Panc1 (cell line): ENCODE results near the gene SLC2A1. TPM values are rescaled to one million over a fixed set of nuclear protein-coding genes. Genes with fewer than 3 reads are reported as not detected.

Experiments
- ATAC-seq: fragments of 200-7000 bp; cut with Tn5 transposase; 2 replicates; pipeline ENCODE4 v1.9.1; 2020; ENCODE audit warnings: mild to moderate bottlenecking, moderate library complexity
- BruUV-seq: library from RNA; stranded (reverse); fragments of 400-500 nt; replicated peaks from 2 replicates; lab custom pipeline; 2021; lab: Mats Ljungman, UMichigan
- CTCF ChIA-PET: fragments of 300-600 bp; sonication (Branson Sonifier 250); formaldehyde crosslinking; loops from one replicate; lab custom pipeline; 2022; ENCODE audit warnings: antibody characterized with exemption; lab: Charles Lee
- POLR2A ChIA-PET: fragments of 300-600 bp; sonication (Branson Sonifier 250); formaldehyde crosslinking; loops from one replicate; lab custom pipeline; 2022; ENCODE audit warnings: antibody characterized with exemption; lab: Charles Lee
- DNase-seq: peaks from one replicate; pipeline ENCODE4 v3.0.0-alpha.2; 2010; ENCODE audit warnings: low read depth, low spot score
- H3K27ac ChIP-seq: 2 replicates; pipeline ENCODE4 v1.5.1; 2011; ENCODE audit warnings: mild to moderate bottlenecking, low read length, inconsistent platforms
- H3K27me3 ChIP-seq: fragments of 200-500 bp; sonication (Bioruptor generic); 2 replicates; pipeline ENCODE4 v1.6.0; 2014; ENCODE audit warnings: low read length, inconsistent platforms; ENCODE audit not compliant: control insufficient read depth, insufficient read depth
- H3K36me3 ChIP-seq: fragments of 200-500 bp; sonication (Bioruptor generic); 2 replicates; pipeline ENCODE4 v1.5.1; 2014; ENCODE audit warnings: inconsistent platforms, mild to moderate bottlenecking, low read length, moderate library complexity; ENCODE audit not compliant: control insufficient read depth, insufficient read depth
- H3K4me1 ChIP-seq: 2 replicates; pipeline ENCODE4 v1.5.1; 2011; ENCODE audit warnings: inconsistent platforms, mild to moderate bottlenecking, low read length, moderate library complexity; ENCODE audit not compliant: control insufficient read depth, insufficient read depth
- H3K4me3 ChIP-seq, 2 experiments: 2 replicates each; pipeline ENCODE4 v1.5.1; 2011 to 2012; ENCODE audit warnings: low read depth in 2 of 2, low read length in 2 of 2, mild to moderate bottlenecking in 2 of 2, inconsistent platforms in 1 of 2, moderate library complexity in 1 of 2
- H3K9me3 ChIP-seq: fragments of 200-500 bp; sonication (Bioruptor generic); 2 replicates; pipeline ENCODE4 v1.5.1; 2014; ENCODE audit warnings: low read depth, mild to moderate bottlenecking, inconsistent platforms, low read length, moderate library complexity; ENCODE audit not compliant: control insufficient read depth, insufficient read depth
- POLR2AphosphoS5 ChIP-seq: IDR thresholded peaks from 2 replicates; pipeline ENCODE4 v1.6.1; 2012; ENCODE audit warnings: mild to moderate bottlenecking, low read depth, low read length, moderate library complexity
- SIN3A ChIP-seq: IDR thresholded peaks from 2 replicates; pipeline ENCODE4 v1.6.1; 2012; ENCODE audit warnings: low read depth, mild to moderate bottlenecking, low read length, moderate library complexity, borderline replicate concordance; ENCODE audit not compliant: insufficient read depth
- TCF7L2 ChIP-seq: IDR thresholded peaks from 2 replicates; pipeline ENCODE4 v1.6.1; 2011; ENCODE audit warnings: mild to moderate bottlenecking, low read depth, low read length, inconsistent platforms
- in situ Hi-C: cut with HindIII; loops from 2 replicates; pipeline ENCODE4 v1.10.0; 2016; ENCODE audit warnings: low sequenced_read_pairs, low pct_unique_long_range_greater_than_20kb
- intact Hi-C: fragments of 100-400 bp; cut with micrococcal nuclease; formaldehyde crosslinking; loops from one replicate; pipeline ENCODE4 v1.10.0; 2022; ENCODE audit not compliant: unreplicated experiment
- total RNA-seq: library from RNA; stranded (reverse); gene quantifications from one replicate; pipeline ENCODE4 v1.2.1, GENCODE V29; 2021; ENCODE audit not compliant: unreplicated experiment
- TF ChIP-seq, protein P1 (sequence below): fragments of 450-650 bp; IDR thresholded peaks from 2 replicates; pipeline ENCODE4 v1.5.1; 2017; ENCODE audit warnings: mild to moderate bottlenecking
- TF ChIP-seq, protein P2 (sequence below), 2 experiments: IDR thresholded peaks; 2 replicates each; pipeline ENCODE4 v1.6.1; 2011 to 2012; ENCODE audit warnings: low read depth in 2 of 2, control low read depth in 1 of 2, low read length in 1 of 2, mild to moderate bottlenecking in 1 of 2, moderate library complexity in 1 of 2; ENCODE audit not compliant: insufficient read depth in 1 of 2

Gene SLC2A1
- total RNA-seq, 1 experiment from 2014 or later, result 32.9 TPM

GRCh38 chr1:42979036-42979430 is 20.4 kb upstream of the SLC2A1 start:
- intact Hi-C loops (no loop called here), in situ Hi-C loops (no loop called here)
- TF ChIP-seq TCF7L2 (no peak), POLR2AphosphoS5 (no peak), SIN3A (no peak)
- TF ChIP-seq, protein P1, sequence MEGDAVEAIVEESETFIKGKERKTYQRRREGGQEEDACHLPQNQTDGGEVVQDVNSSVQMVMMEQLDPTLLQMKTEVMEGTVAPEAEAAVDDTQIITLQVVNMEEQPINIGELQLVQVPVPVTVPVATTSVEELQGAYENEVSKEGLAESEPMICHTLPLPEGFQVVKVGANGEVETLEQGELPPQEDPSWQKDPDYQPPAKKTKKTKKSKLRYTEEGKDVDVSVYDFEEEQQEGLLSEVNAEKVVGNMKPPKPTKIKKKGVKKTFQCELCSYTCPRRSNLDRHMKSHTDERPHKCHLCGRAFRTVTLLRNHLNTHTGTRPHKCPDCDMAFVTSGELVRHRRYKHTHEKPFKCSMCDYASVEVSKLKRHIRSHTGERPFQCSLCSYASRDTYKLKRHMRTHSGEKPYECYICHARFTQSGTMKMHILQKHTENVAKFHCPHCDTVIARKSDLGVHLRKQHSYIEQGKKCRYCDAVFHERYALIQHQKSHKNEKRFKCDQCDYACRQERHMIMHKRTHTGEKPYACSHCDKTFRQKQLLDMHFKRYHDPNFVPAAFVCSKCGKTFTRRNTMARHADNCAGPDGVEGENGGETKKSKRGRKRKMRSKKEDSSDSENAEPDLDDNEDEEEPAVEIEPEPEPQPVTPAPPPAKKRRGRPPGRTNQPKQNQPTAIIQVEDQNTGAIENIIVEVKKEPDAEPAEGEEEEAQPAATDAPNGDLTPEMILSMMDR, result no peak
- TF ChIP-seq, protein P2, sequence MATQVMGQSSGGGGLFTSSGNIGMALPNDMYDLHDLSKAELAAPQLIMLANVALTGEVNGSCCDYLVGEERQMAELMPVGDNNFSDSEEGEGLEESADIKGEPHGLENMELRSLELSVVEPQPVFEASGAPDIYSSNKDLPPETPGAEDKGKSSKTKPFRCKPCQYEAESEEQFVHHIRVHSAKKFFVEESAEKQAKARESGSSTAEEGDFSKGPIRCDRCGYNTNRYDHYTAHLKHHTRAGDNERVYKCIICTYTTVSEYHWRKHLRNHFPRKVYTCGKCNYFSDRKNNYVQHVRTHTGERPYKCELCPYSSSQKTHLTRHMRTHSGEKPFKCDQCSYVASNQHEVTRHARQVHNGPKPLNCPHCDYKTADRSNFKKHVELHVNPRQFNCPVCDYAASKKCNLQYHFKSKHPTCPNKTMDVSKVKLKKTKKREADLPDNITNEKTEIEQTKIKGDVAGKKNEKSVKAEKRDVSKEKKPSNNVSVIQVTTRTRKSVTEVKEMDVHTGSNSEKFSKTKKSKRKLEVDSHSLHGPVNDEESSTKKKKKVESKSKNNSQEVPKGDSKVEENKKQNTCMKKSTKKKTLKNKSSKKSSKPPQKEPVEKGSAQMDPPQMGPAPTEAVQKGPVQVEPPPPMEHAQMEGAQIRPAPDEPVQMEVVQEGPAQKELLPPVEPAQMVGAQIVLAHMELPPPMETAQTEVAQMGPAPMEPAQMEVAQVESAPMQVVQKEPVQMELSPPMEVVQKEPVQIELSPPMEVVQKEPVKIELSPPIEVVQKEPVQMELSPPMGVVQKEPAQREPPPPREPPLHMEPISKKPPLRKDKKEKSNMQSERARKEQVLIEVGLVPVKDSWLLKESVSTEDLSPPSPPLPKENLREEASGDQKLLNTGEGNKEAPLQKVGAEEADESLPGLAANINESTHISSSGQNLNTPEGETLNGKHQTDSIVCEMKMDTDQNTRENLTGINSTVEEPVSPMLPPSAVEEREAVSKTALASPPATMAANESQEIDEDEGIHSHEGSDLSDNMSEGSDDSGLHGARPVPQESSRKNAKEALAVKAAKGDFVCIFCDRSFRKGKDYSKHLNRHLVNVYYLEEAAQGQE (IDR thresholded peaks at IDR 0.05; ENCODE audit: insufficient read depth in 1 of 2, low read depth in 2 of 2, low read length in 1 of 2), result no peak
- Histone ChIP-seq H3K27me3 (no peaks in the 10 kb centered on the region), H3K9me3 (no peaks in the 10 kb centered on the region), H3K4me1 (no peaks in the 10 kb centered on the region), H3K27ac (no peak overlapping the region), H3K4me3 (no peak overlapping the region), H3K36me3 (no peaks in the 10 kb centered on the region)
- no peak for ATAC-seq
- no TSS peak for BruUV-seq
- DNase-seq, result no peak
- ChIA-PET POLR2A (no interaction called here), CTCF (interaction anchor here (0.6 kb wide), 1 partner anchor 55 kb away, joined by 3 read pairs; no protein-coding TSS in a partner anchor)

- ATAC-seq (no peak), DNase-seq (no peak)
- BruUV-seq, result no TSS peak
- POLR2A ChIA-PET, result no interaction called here
- TF ChIP-seq SIN3A (no peak), POLR2AphosphoS5 (no peak), TCF7L2 (no peak)
- TF ChIP-seq, protein P2 (IDR thresholded peaks at IDR 0.05; ENCODE audit: insufficient read depth in 1 of 2, low read depth in 2 of 2, low read length in 1 of 2), result no peak
- TF ChIP-seq, protein P1, result no peak
- in situ Hi-C loops (no loop called here), intact Hi-C loops (no loop called here)
- Histone ChIP-seq H3K9me3 (no peaks in the 10 kb centered on the region), H3K4me3 (no peak overlapping the region), H3K4me1 (no peaks in the 10 kb centered on the region), H3K36me3 (no peaks in the 10 kb centered on the region), H3K27ac (no peak overlapping the region), H3K27me3 (no peaks in the 10 kb centered on the region)
- CTCF ChIA-PET, result interaction anchor here (0.6 kb wide), 1 partner anchor 55 kb away, joined by 3 read pairs; no protein-coding TSS in a partner anchor
Observed at GRCh38 chr1:42978317-42979035, 19.8 kb upstream of the SLC2A1 start.
